Panc1 (cell line): ENCODE results near the gene BABAM2. TPM values are rescaled to one million over a fixed set of nuclear protein-coding genes. Genes with fewer than 3 reads are reported as not detected.

Source experiments
- ATAC-seq: fragments of 200-7000 bp; cut with Tn5 transposase; 2 replicates; pipeline ENCODE4 v1.9.1; 2020; ENCODE audit warnings: mild to moderate bottlenecking, moderate library complexity
- BruUV-seq: library from RNA; stranded (reverse); fragments of 400-500 nt; replicated peaks from 2 replicates; lab custom pipeline; 2021; lab: Mats Ljungman, UMichigan
- CTCF ChIA-PET: fragments of 300-600 bp; sonication (Branson Sonifier 250); formaldehyde crosslinking; loops from one replicate; lab custom pipeline; 2022; ENCODE audit warnings: antibody characterized with exemption; lab: Charles Lee
- POLR2A ChIA-PET: fragments of 300-600 bp; sonication (Branson Sonifier 250); formaldehyde crosslinking; loops from one replicate; lab custom pipeline; 2022; ENCODE audit warnings: antibody characterized with exemption; lab: Charles Lee
- DNase-seq: peaks from one replicate; pipeline ENCODE4 v3.0.0-alpha.2; 2010; ENCODE audit warnings: low read depth, low spot score
- H3K27ac ChIP-seq: 2 replicates; pipeline ENCODE4 v1.5.1; 2011; ENCODE audit warnings: mild to moderate bottlenecking, low read length, inconsistent platforms
- H3K27me3 ChIP-seq: fragments of 200-500 bp; sonication (Bioruptor generic); 2 replicates; pipeline ENCODE4 v1.6.0; 2014; ENCODE audit warnings: low read length, inconsistent platforms; ENCODE audit not compliant: control insufficient read depth, insufficient read depth
- H3K36me3 ChIP-seq: fragments of 200-500 bp; sonication (Bioruptor generic); 2 replicates; pipeline ENCODE4 v1.5.1; 2014; ENCODE audit warnings: inconsistent platforms, mild to moderate bottlenecking, low read length, moderate library complexity; ENCODE audit not compliant: control insufficient read depth, insufficient read depth
- H3K4me1 ChIP-seq: 2 replicates; pipeline ENCODE4 v1.5.1; 2011; ENCODE audit warnings: inconsistent platforms, mild to moderate bottlenecking, low read length, moderate library complexity; ENCODE audit not compliant: control insufficient read depth, insufficient read depth
- H3K4me3 ChIP-seq, 2 experiments: 2 replicates each; pipeline ENCODE4 v1.5.1; 2011 to 2012; ENCODE audit warnings: low read depth in 2 of 2, low read length in 2 of 2, mild to moderate bottlenecking in 2 of 2, inconsistent platforms in 1 of 2, moderate library complexity in 1 of 2
- H3K9me3 ChIP-seq: fragments of 200-500 bp; sonication (Bioruptor generic); 2 replicates; pipeline ENCODE4 v1.5.1; 2014; ENCODE audit warnings: low read depth, mild to moderate bottlenecking, inconsistent platforms, low read length, moderate library complexity; ENCODE audit not compliant: control insufficient read depth, insufficient read depth
- CTCF ChIP-seq: fragments of 450-650 bp; IDR thresholded peaks from 2 replicates; pipeline ENCODE4 v1.5.1; 2017; ENCODE audit warnings: mild to moderate bottlenecking
- POLR2AphosphoS5 ChIP-seq: IDR thresholded peaks from 2 replicates; pipeline ENCODE4 v1.6.1; 2012; ENCODE audit warnings: mild to moderate bottlenecking, low read depth, low read length, moderate library complexity
- REST ChIP-seq, 2 experiments: IDR thresholded peaks; 2 replicates each; pipeline ENCODE4 v1.6.1; 2011 to 2012; ENCODE audit warnings: low read depth in 2 of 2, control low read depth in 1 of 2, low read length in 1 of 2, mild to moderate bottlenecking in 1 of 2, moderate library complexity in 1 of 2; ENCODE audit not compliant: insufficient read depth in 1 of 2
- SIN3A ChIP-seq: IDR thresholded peaks from 2 replicates; pipeline ENCODE4 v1.6.1; 2012; ENCODE audit warnings: low read depth, mild to moderate bottlenecking, low read length, moderate library complexity, borderline replicate concordance; ENCODE audit not compliant: insufficient read depth
- TCF7L2 ChIP-seq: IDR thresholded peaks from 2 replicates; pipeline ENCODE4 v1.6.1; 2011; ENCODE audit warnings: mild to moderate bottlenecking, low read depth, low read length, inconsistent platforms
- in situ Hi-C: cut with HindIII; loops from 2 replicates; pipeline ENCODE4 v1.10.0; 2016; ENCODE audit warnings: low sequenced_read_pairs, low pct_unique_long_range_greater_than_20kb
- intact Hi-C: fragments of 100-400 bp; cut with micrococcal nuclease; formaldehyde crosslinking; loops from one replicate; pipeline ENCODE4 v1.10.0; 2022; ENCODE audit not compliant: unreplicated experiment
- total RNA-seq: library from RNA; stranded (reverse); gene quantifications from one replicate; pipeline ENCODE4 v1.2.1, GENCODE V29; 2021; ENCODE audit not compliant: unreplicated experiment

The BABAM2 gene
- total RNA-seq, 1 experiment from 2014 or later: 31.2 TPM

- no peak overlapping the region for H3K27ac ChIP-seq
- no peaks in the 10 kb centered on the region for H3K9me3 ChIP-seq
- DNase-seq (no peak), ATAC-seq (no peak)
- ChIA-PET CTCF (no interaction called here), POLR2A (interaction anchor here (0.6 kb wide), 1 partner anchor 495 kb away, joined by 4 read pairs; no protein-coding TSS in a partner anchor)
- in situ Hi-C loops (no loop called here), intact Hi-C loops (no loop called here)
- no peaks in the 10 kb centered on the region for H3K27me3 ChIP-seq
- no peak for TF ChIP-seq CTCF
- TF ChIP-seq SIN3A: no peak
- TF ChIP-seq TCF7L2: no peak
- no peak for TF ChIP-seq POLR2AphosphoS5
- TF ChIP-seq REST (IDR thresholded peaks at IDR 0.05; ENCODE audit: insufficient read depth in 1 of 2, low read depth in 2 of 2, low read length in 1 of 2): no peak
- no TSS peak for BruUV-seq
- no peaks in the 10 kb centered on the region for H3K36me3 ChIP-seq
- H3K4me3 ChIP-seq: no peak overlapping the region
- no peaks in the 10 kb centered on the region for H3K4me1 ChIP-seq
Measured at GRCh38 chr2:28247734-28248133, 357.2 kb downstream of the BABAM2 start.

GRCh38 chr2:28248511-28248910, 358.0 kb downstream of the BABAM2 start:
- Histone ChIP-seq H3K4me3 (no peak overlapping the region), H3K4me1 (no peaks in the 10 kb centered on the region), H3K27ac (no peak overlapping the region), H3K27me3 (no peaks in the 10 kb centered on the region), H3K9me3 (no peaks in the 10 kb centered on the region), H3K36me3 (no peaks in the 10 kb centered on the region)
- no TSS peak for BruUV-seq
- ATAC-seq (no peak), DNase-seq (no peak)
- intact Hi-C loops: no loop called here
- CTCF ChIA-PET: no interaction called here
- TF ChIP-seq POLR2AphosphoS5: no peak
- TF ChIP-seq REST (IDR thresholded peaks at IDR 0.05; ENCODE audit: insufficient read depth in 1 of 2, low read depth in 2 of 2, low read length in 1 of 2): no peak
- no peak for TF ChIP-seq SIN3A
- in situ Hi-C loops: no loop called here
- POLR2A ChIA-PET: interaction anchor here (0.6 kb wide), 1 partner anchor 504 kb away, joined by 7 read pairs; no protein-coding TSS in a partner anchor
